COLO668 (cell line): ENCODE data around the gene NFIC.
"Not testable (repeated sequence)": the region's sequence is repeated elsewhere in the genome, so short reads cannot be mapped to it uniquely, and the experiment has no call there.

Experiments
- DNase-seq: peaks from one replicate; lab custom pipeline; 2025; ENCODE audit not compliant: unreplicated experiment; lab: John Stamatoyannopoulos, UW

NFIC gene

GRCh38 chr19:3448616-3449334 lies 82.4 kb downstream of the NFIC start:
- no peak for DNase-seq

DNA sequence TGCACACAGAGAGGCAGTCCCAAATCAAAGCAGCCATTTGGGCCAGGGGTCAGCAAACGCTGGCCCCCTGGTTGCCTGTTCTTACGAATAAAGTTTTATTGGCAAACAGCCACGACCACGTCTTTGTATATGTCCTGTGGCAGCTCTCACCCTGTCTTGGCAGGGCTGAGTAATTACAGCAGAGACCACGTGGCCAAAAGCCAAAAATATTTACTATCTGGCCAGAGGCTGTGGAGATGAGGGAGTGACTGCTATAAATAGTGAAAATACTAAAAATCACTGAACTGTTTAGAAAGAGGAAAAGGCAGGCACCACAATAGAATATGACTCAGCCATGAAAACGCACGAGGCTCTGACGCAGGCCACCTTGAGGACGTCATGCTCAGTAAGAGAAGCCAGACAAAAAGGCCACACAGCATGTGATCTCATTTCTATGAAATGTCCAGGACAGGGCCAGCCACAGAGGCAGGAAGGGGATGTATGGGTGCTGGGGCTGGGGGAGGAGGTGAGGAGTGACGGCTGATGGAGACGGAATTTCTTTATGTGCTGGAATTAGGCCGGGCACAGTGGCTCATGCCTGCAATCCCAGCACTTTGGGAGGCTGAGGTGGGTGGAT lies 84.5 kb downstream of the NFIC start:
- DNase-seq = no peak

DNA sequence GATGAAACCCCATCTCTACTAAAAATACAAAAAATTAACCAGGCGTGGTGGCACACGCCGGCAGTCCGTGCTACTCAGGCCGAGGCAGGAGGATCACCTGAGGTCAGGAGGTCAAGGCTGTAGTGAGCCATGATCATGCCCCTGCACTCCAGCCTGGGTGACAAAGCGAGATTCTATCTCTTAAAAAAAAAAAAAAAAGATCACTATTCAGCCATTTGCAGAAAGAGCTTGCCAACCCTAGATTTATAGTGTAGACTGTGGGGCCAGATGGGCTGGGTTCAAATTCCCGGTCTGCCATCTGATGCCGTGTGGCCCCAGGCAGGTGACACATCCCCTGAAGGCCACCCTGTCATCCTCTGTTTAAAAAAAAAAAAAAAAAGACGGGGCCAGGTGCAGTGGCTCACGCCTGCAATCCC lies 85.1 kb downstream of the NFIC start:
- no peak for DNase-seq

DNA sequence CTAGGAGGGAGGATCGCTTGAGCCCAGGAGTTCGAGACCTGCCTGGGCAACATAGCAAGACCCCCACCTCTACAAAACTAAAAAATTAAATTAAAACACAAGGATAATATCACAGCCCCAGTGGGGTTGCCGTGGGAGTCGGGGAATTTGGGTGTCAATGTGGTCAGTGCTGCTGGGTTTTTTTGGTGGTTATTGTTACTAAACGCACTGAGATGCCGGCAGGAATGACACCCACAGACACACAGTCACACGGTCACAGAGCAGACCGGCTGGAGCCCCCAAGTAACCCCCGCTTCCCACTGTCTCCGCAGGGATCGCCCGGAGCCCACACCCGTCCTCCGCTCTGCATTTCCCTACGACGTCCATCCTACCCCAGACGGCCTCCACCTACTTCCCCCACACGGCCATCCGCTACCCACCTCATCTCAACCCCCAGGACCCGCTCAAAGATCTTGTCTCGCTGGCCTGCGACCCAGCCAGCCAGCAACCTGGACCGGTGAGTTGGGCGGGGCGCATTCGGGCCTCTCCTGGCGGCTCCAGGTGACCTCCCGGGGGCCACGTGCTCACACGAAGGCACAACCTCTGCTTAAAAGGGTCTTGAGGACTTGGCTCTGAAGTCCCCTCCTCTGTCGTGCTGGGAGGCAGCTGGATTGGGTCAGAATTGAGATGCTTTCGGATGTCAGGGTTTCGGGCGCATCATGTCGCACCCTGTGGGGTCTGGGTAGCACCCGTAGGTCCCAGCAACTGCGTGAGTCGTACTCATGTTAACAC lies 86.0 kb downstream of the NFIC start:
- no peak for DNase-seq

- DNase-seq = not testable (repeated sequence)
Observed at GRCh38 chr19:3452942-3453214, 86.5 kb downstream of the NFIC start.

DNA sequence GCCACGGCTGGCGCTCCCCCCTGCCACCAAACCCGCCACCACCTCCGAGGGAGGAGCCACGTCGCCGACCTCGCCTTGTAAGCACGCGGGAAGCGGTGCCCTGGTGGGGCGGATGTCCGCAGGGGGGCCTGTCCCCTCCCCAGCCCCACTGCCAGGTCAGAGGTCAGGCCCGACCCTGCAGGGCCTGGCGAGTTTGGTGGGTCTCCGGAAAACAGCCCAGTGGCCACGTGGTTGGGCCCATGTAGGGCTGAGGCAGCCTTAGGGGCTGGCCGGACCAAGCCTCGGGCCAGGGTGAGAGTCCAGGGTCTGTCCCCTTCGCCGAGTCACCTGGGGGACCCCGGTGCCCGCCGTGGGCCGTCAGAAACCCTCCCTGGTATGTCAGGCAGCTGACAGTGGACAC lies 87.5 kb downstream of the NFIC start:
- DNase-seq = no peak

DNA sequence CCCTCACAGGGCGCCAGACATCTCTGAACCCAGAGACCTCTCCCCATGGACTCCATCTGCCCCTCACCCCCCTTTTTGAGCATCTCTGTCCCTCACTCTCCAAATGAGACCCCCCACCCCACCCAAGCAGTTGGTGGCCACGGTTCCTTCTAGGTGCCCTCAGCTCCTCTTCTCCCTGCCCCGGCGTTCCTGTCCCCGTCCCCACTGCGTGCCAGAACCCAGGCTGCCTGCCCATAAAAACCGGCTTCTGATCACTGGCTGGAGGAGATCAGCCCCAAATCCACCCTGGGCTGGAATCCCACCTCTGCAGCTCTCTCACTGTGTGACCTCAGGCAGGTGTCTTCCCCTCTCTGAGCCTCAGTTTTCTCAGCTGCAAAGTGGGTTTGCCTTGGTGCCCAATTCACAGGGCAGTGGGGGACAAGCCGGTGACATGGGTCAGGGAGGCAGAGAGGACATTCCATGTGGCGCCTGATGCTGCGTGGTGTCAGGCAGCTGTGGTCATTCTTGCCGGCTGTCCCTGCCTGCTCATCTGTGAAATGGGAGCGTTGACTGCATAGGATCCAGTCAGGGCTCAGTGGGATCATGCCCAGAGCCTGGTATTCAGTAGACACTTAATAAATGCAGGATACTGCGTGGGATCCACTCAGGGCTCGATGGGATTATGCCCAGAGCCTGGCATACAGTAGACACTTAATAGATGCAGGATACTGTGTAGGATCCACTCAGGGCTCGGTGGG lies 88.4 kb downstream of the NFIC start:
- no peak for DNase-seq

DNA sequence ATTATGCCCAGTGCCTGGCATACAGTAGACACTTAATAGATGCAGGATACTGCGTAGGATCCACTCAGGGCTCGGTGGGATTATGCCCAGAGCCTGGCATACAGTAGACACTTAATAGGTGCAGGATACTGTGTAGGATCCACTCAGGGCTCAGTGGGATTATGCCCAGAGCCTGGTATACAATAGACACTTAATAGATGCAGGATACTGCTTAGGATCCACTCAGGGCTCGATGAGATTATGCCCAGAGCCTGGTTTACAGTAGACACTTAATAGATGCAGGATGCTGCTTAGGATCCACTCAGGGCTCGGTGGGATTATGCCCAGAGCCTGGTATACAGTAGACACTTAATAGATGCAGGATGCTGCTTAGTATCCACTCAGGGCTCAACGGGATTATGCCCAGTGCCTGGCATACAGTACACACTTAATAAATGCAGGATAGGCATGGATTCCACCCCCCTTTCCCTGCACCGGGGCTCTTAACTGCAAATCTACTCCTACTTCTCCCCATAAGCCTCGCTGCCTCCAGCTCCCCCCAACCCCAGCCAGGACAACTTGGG lies 89.1 kb downstream of the NFIC start:
- DNase-seq = no peak

DNA sequence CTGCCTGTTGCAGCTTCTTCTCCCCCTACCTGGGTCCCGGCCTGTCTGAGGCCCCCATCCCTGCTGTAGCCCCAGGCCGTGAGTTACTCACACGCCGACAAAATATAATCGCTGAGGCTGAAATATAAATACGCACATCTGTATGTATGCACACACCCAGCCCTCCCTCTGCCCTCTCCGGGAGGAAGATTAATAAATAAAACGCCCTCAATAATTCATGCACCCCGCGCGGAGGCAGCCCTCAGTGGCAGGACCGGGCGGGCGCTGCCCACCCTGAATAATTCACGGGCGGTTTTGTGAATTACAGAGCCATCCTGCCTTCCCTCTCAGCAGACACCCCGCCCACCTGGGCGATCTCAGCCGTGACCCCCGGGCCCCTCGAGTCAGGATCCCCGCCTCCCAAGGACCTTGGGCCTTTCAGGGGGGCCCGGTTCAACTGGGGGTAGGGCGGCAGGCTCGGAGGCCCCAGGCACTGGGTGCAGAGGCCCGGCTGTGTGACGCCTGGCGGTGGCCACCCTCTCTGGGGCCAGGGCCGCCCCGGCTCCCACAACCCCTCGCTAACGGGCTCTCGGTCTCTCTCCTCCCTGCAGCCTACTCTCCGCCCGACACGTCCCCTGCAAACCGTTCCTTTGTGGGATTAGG lies 89.7 kb downstream of the NFIC start:
- no peak for DNase-seq

DNA sequence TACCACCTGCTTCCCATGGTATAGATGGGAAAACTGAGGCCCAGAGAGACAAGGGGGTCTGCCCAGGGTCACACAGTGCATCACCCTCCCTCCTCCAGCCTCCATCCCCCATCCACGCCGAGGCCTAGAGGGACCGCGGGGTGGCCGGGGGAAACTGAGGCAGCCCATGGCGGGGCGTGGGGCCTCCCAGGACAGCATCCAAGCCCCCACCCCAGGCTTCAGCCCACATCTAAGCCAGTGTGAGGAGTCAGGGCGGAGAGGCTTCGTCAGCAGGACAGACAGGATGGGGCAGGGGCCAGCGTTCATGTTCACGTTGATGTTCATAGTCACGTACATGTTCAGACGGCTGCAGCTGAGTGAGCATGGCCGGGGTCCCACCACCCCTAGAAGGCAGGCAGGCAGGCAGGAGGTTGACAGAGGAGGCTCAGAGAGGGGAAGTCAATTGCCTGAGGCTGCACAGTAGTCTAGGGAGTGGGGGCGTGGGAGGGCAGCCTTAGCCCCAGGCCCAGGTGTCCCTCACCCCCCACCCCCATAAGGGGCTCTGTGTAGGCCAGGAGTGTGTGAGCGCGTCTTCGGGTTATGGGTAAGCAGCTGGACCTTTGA lies 90.6 kb downstream of the NFIC start:
- no peak for DNase-seq

- DNase-seq = no peak
Observed at GRCh38 chr19:3457528-3458228, 91.3 kb downstream of the NFIC start.

DNA sequence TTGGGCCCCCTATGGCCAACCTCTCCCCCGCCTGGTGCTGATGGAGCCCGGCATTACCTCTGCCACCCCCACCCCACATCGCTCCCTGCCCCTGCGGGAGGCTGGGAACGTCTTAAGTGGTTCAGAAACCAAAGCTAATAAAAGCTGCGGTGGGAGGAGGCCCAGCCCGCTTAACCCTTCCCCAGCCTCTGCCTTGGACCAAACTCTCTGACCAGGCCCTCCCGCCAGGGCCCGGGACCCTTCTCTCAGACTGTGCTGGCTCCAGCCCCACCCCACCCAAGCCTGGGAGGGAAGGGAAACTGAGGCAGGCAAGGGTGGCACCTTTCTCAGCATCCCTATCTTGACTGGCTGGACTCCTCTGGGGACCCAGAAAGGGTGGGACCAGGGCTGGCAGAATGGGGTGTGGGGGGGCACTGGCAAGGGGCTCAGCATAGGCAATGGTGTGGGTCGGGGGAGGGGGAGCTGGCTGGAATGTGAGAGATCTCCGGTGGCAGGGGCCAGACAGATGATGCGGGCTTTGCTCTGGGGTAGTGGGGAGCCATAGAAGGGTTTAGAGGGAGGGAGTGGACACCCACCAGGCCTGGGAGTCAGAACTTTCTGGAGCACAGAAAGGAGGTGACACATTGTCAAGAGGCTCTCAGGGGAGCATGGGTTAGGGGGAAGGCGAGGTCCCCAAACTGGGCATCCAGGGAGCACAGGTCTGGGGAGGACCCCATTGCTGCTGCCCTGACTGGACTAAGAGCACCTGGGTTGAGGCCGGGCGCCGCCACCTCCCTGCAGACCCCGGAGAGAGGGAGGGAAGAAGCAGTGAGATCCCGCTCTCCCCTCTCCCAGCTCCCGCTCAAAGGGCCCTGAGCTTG lies 92.1 kb downstream of the NFIC start:
- no peak for DNase-seq

DNA sequence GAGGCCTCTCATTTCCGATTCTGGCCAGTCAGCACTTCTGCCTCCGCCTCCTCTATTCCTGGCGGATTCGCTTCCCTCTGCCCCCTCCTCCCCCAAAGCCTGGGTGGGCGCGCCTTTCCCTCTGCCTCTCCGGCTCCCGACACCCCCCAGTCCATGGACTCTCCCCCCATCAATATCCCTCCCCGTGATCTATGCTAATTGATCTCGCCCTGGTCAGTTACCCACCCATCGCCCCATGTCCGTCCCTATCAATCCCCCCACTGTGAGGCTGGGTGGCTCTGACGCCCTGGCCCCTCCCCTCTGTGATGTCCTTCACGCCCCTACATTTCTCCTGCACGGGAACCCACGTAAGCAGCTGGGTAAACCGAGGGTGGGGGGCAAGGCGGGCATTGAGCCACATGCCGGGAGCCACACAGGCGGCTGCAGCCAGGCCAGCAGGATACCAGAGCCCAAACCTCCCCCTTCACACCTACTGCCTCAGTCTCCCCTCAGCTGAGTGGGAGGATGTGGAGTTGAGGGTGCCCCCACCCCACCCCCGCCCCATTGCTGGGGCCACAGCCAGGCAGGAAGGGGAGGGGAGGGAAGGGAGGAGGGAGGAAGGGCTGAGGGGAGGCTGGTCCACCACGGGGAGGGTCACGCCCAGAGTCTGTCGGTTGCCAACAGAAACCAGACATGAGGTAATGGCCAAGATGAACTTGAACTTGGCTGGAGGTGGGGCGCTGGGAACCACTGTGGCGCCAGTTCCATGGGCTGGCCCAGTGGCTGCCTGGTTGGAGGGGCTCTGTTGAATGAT lies 92.9 kb downstream of the NFIC start:
- no peak for DNase-seq

GRCh38 chr19:3459965-3460582 lies 93.7 kb downstream of the NFIC start:
- no peak for DNase-seq

DNA sequence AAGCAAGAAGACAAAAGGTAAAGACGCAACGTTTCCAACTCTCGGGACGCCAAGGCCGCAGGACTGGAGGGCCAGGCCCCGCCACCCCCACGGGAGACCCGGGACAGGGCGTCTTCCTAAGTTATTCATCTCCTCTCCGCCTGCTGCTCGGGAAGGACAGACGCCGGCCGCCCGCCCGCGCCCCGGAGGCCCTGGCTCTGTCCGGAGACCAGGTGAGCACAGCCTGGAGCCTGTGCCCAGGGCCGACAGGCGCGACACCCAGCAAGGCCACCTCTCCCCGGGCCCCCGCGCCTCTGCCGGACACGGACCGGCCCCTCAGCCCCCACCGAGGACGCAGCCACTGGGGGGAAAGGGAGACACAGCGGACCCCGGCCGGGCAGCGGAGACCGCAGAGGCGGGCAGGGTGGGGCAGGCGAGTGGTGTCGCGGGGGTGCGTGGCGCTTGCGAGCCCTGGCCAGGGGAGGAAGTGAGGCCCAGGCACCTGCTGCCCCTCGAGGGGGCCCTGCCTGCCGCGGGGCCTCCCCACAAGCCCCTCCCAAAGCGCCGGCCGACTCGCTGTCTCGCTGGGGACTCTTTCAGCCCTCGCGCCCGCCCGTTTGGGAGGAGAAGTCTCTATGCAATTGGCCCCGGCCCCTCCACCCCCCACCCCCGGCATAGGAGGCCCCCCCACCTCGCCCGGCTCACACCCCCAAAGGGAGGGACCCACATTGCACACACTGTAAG lies 96.8 kb downstream of the NFIC start:
- no peak for DNase-seq

DNA sequence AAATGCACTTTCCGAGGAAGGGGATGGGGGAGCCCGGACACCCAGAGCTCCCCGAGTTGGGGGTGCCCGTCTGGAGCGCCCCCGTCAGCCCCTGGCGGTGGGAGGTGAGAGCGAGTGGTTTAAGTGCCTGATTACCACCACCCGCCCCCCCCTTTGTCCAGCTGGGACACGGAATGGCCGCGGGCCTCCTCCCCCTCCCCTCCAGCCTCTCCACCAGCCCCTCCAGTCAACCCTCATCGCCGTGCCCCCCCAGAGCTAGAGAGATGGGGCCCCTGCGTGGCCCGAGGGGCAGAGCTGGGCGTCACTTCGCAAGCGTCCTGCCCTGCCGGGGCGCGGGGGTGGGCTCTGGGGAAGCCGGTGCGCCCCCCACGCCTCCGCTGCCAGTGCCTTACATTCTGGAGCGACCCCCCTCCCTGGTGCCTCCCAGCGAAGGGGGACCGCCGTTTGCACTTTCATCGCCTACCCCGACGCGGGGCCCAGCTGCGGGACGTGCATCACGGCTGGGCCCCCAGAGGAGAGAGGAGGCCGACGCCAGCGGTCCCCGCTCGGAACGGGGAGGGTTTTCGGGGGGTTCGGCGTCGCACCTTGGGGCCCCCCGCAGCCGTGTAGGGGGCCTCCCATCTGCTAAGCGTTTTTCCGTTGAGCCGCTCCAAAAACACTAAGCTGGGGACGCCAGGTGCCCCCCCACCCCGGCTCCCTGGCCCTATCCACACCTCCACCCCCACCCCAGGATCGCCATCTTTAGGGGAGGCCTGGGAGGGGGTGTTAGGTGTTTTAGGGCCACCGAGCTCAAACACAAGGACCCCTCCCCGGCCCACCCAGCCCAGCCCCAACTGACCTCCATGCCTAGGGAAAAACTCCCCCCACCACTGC lies 97.6 kb downstream of the NFIC start:
- DNase-seq = no peak
